ENCODE data around the gene TBC1D5.

TBC1D5 gene

GRCh38 chr3:17390785-17391184 is 351.6 kb downstream of the TBC1D5 start:
- TF ChIP-seq ZFX (IDR thresholded peaks at IDR 0.05) (no peak), CTCF (conservative IDR thresholded peaks at IDR 0.05) (no peak)
- no peak overlapping the region for H3K27ac ChIP-seq

GRCh38 chr3:17387108-17387507 is 355.3 kb downstream of the TBC1D5 start:
- no peak overlapping the region for H3K27ac ChIP-seq
- no peak for TF ChIP-seq ZFX (IDR thresholded peaks at IDR 0.05)
- no peak for TF ChIP-seq CTCF (conservative IDR thresholded peaks at IDR 0.05)

- TF ChIP-seq ZFX (IDR thresholded peaks at IDR 0.05) (no peak), CTCF (conservative IDR thresholded peaks at IDR 0.05) (no peak)
- H3K27ac ChIP-seq: no peak overlapping the region
Measured at GRCh38 chr3:17386432-17386831, 356.0 kb downstream of the TBC1D5 start.

GRCh38 chr3:17384567-17385296 is 357.7 kb downstream of the TBC1D5 start:
- TF ChIP-seq CTCF (conservative IDR thresholded peaks at IDR 0.05) (no peak), ZFX (IDR thresholded peaks at IDR 0.05) (no peak)
- H3K27ac ChIP-seq: no peak overlapping the region

GRCh38 chr3:17373304-17373703 is 369.1 kb downstream of the TBC1D5 start:
- no peak overlapping the region for H3K27ac ChIP-seq
- TF ChIP-seq ZFX (IDR thresholded peaks at IDR 0.05) (no peak), CTCF (conservative IDR thresholded peaks at IDR 0.05) (no peak)

GRCh38 chr3:17372362-17373210 is 369.8 kb downstream of the TBC1D5 start:
- TF ChIP-seq CTCF (conservative IDR thresholded peaks at IDR 0.05): no peak
- no peak overlapping the region for H3K27ac ChIP-seq

GRCh38 chr3:17369973-17370372 is 372.5 kb downstream of the TBC1D5 start:
- no peak for TF ChIP-seq CTCF (conservative IDR thresholded peaks at IDR 0.05)
- TF ChIP-seq ZFX (IDR thresholded peaks at IDR 0.05): no peak
- no peak overlapping the region for H3K27ac ChIP-seq
